Upper lobe of left lung (tissue), 4 donors: Measurements from ENCODE around the gene NECAB3.

Experiments
- EP300 ChIP-seq, 4 donors: sonication (generic); formaldehyde crosslinking; IDR thresholded peaks; one replicate each; pipeline ENCODE4 v1.5.1; 2017; ENCODE audit warnings: antibody characterized with exemption in 4 of 4, control low read depth in 2 of 4
- POLR2A ChIP-seq, 4 donors: fragments of 450-650 bp; IDR thresholded peaks; one replicate each; pipeline ENCODE4 v1.5.1; 2016 to 2017; ENCODE audit warnings: antibody characterized with exemption in 4 of 4, mild to moderate bottlenecking in 2 of 4
- POLR2AphosphoS5 ChIP-seq, 2 donors: sonication (generic); formaldehyde crosslinking; IDR thresholded peaks; one replicate each; pipeline ENCODE4 v1.5.1; 2017; ENCODE audit warnings: antibody characterized with exemption in 2 of 2

GRCh38 chr20:33703498-33704137 lies 29.4 kb upstream of the NECAB3 start:
- no peak for TF ChIP-seq POLR2A (IDR thresholded peaks at IDR 0.05)
- no peak for TF ChIP-seq EP300 (IDR thresholded peaks at IDR 0.05)
- no peak for TF ChIP-seq POLR2AphosphoS5 (IDR thresholded peaks at IDR 0.05)
